8988T (cell line): ENCODE measurements around the gene SCAPER.
"Not testable (repeated sequence)": the region's sequence is repeated elsewhere in the genome, so short reads cannot be mapped to it uniquely, and the experiment has no call there.

Experiments
- DNase-seq: peaks from one replicate; pipeline ENCODE4 v3.0.0; 2011

Gene SCAPER

GRCh38 chr15:76772776-76773175 is 132.4 kb downstream of the SCAPER start:
- DNase-seq = no peak

- no peak for DNase-seq
Measured at GRCh38 chr15:76764004-76764403, 141.1 kb downstream of the SCAPER start.

- DNase-seq = no peak
Measured at GRCh38 chr15:76763554-76763953, 141.6 kb downstream of the SCAPER start.

GRCh38 chr15:76756381-76756780 is 148.8 kb downstream of the SCAPER start:
- no peak for DNase-seq

GRCh38 chr15:76753771-76754170 is 151.4 kb downstream of the SCAPER start:
- DNase-seq = no peak

- no peak for DNase-seq
Measured at GRCh38 chr15:76753131-76753530, 152.0 kb downstream of the SCAPER start.

GRCh38 chr15:76752549-76752948 is 152.6 kb downstream of the SCAPER start:
- no peak for DNase-seq

- DNase-seq = no peak
Measured at GRCh38 chr15:76737573-76737972, 167.6 kb downstream of the SCAPER start.

- not testable (repeated sequence) for DNase-seq
Measured at GRCh38 chr15:76732321-76732720, 172.8 kb downstream of the SCAPER start.

GRCh38 chr15:76730262-76730661 is 174.9 kb downstream of the SCAPER start:
- no peak for DNase-seq

GRCh38 chr15:76718863-76719262 is 186.3 kb downstream of the SCAPER start:
- no peak for DNase-seq

- no peak for DNase-seq
Measured at GRCh38 chr15:76714950-76715349, 190.2 kb downstream of the SCAPER start.

GRCh38 chr15:76711351-76711827 is 193.8 kb downstream of the SCAPER start:
- no peak for DNase-seq

- not testable (repeated sequence) for DNase-seq
Measured at GRCh38 chr15:76704032-76704431, 201.1 kb downstream of the SCAPER start.

GRCh38 chr15:76696840-76697239 is 208.3 kb downstream of the SCAPER start:
- DNase-seq = no peak

- DNase-seq = not testable (repeated sequence)
Measured at GRCh38 chr15:76692546-76692945, 212.6 kb downstream of the SCAPER start.

GRCh38 chr15:76687592-76687991 is 217.5 kb downstream of the SCAPER start:
- DNase-seq = not testable (repeated sequence)

GRCh38 chr15:76684002-76684401 is 221.1 kb downstream of the SCAPER start:
- DNase-seq = no peak

GRCh38 chr15:76682833-76683232 is 222.3 kb downstream of the SCAPER start:
- no peak for DNase-seq

GRCh38 chr15:76682259-76682658 is 222.9 kb downstream of the SCAPER start:
- DNase-seq = no peak

GRCh38 chr15:76678766-76679165 is 226.4 kb downstream of the SCAPER start:
- no peak for DNase-seq

GRCh38 chr15:76674883-76675282 is 230.3 kb downstream of the SCAPER start:
- DNase-seq = no peak

GRCh38 chr15:76669521-76670207 is 235.5 kb downstream of the SCAPER start:
- no peak for DNase-seq

GRCh38 chr15:76668900-76669299 is 236.2 kb downstream of the SCAPER start:
- no peak for DNase-seq
